HCT116 (cell line): Measurements from ENCODE around the gene CARD16. TPM values are rescaled to one million over a fixed set of nuclear protein-coding genes. Genes with fewer than 3 reads are reported as not detected.

Source experiments
- ATAC-seq: fragments of 200-7000 bp; cut with Tn5 transposase; 2 replicates; pipeline ENCODE4 v1.9.1; 2020; ENCODE audit warnings: mild to moderate bottlenecking, moderate library complexity
- BruUV-seq: library from RNA; stranded (reverse); fragments of 400-500 nt; replicated peaks from 2 replicates; lab custom pipeline; 2021; lab: Mats Ljungman, UMichigan
- CTCF ChIA-PET: fragments of 300-600 bp; sonication (Branson Sonifier 250); formaldehyde crosslinking; loops from one replicate; lab custom pipeline; 2021; ENCODE audit warnings: antibody characterized with exemption; lab: Charles Lee
- POLR2A ChIA-PET: fragments of 300-600, 350-600 bp; sonication (Branson Sonifier 250); formaldehyde crosslinking; loops from one replicate; lab custom pipeline; 2021; ENCODE audit warnings: antibody characterized with exemption; lab: Charles Lee
- RAD21 ChIA-PET, 2 experiments: fragments of 300-600 bp; sonication (Branson Sonifier 250); formaldehyde crosslinking; loops; one replicate each; lab custom pipeline; 2023; ENCODE audit warnings: low total read pairs in 2 of 2; ENCODE audit not compliant: uncharacterized antibody in 2 of 2, unreplicated experiment in 2 of 2, low non-redundant PET in 1 of 2; lab: Charles Lee
- DNase-seq: peaks from one replicate; pipeline ENCODE4 v3.0.0-alpha.2; 2010; ENCODE audit warnings: low read depth, low spot score
- H2AFZ ChIP-seq: fragments of 200-600 bp; shearing (Covaris generic), sonication (generic); 2 replicates; pipeline ENCODE4 v1.6.1; 2017; ENCODE audit warnings: low read depth, mixed run types, mixed read lengths, antibody characterized with exemption, low read length; ENCODE audit not compliant: poor library complexity, severe bottlenecking
- H3K27ac ChIP-seq: 2 replicates; pipeline ENCODE4 v1.5.1; 2012; ENCODE audit warnings: low read depth, low read length
- H3K27me3 ChIP-seq: fragments of 200-600 bp; sonication (generic); 2 replicates; pipeline ENCODE4 v1.6.1; 2016; ENCODE audit warnings: mixed run types, low read length, mixed read lengths; ENCODE audit not compliant: insufficient read depth
- H3K36me3 ChIP-seq, 2 experiments: fragments of 200-500 bp in 1 of 2; fragments of 200-600 bp in 1 of 2; sonication (Bioruptor generic) in 1 of 2; sonication (generic) in 1 of 2; 2 replicates each; pipeline versions ENCODE4 v1.5.1 to v1.6.1; 2014 to 2016; ENCODE audit warnings: low read length in 2 of 2, inconsistent platforms in 1 of 2, mixed read lengths in 1 of 2, mixed run types in 1 of 2; ENCODE audit not compliant: insufficient read depth in 2 of 2, control insufficient read depth in 1 of 2
- H3K4me1 ChIP-seq, 2 experiments: fragments of 200-600 bp in 1 of 2; sonication (generic) in 1 of 2; 2 replicates each; pipeline versions ENCODE4 v1.5.1 to v1.6.1; 2012 to 2017; ENCODE audit warnings: low read length in 2 of 2, inconsistent platforms in 1 of 2, mild to moderate bottlenecking in 1 of 2, mixed read lengths in 1 of 2, mixed run types in 1 of 2, moderate library complexity in 1 of 2; ENCODE audit not compliant: insufficient read depth in 2 of 2, control insufficient read depth in 1 of 2
- H3K4me2 ChIP-seq: fragments of 200-600 bp; sonication (generic); 2 replicates; pipeline ENCODE4 v1.6.1; 2017; ENCODE audit warnings: mixed run types, low read length, mixed read lengths
- H3K4me3 ChIP-seq, 2 experiments: fragments of 200-600 bp in 1 of 2; sonication (generic) in 1 of 2; replicated peaks in 1 of 2; 2 replicates each; pipeline ENCODE4 v1.5.1; 2011 to 2016; ENCODE audit warnings: low read length in 2 of 2, control low read depth in 1 of 2, low read depth in 1 of 2, mild to moderate bottlenecking in 1 of 2, mixed read lengths in 1 of 2, mixed run types in 1 of 2
- H3K79me2 ChIP-seq: fragments of 200-600 bp; sonication (generic); 2 replicates; pipeline ENCODE4 v1.6.1; 2017; ENCODE audit warnings: mild to moderate bottlenecking, mixed run types, low read length, moderate library complexity, mixed read lengths; ENCODE audit not compliant: insufficient read depth
- H3K9ac ChIP-seq: fragments of 200-600 bp; sonication (generic); 2 replicates; pipeline ENCODE4 v1.6.1; 2016; ENCODE audit warnings: low read length, mixed read lengths
- H3K9me2 ChIP-seq: fragments of 200-600 bp; sonication (generic), shearing (Covaris generic); 2 replicates; pipeline ENCODE4 v1.6.1; 2017; ENCODE audit warnings: mixed run types, mild to moderate bottlenecking, moderate library complexity; ENCODE audit not compliant: insufficient read depth
- H3K9me3 ChIP-seq, 2 experiments: fragments of 200-500 bp in 1 of 2; fragments of 200-600 bp in 1 of 2; sonication (Bioruptor generic) in 1 of 2; sonication (generic) in 1 of 2; 2 replicates each; pipeline ENCODE4 v1.6.1; 2014 to 2017; ENCODE audit warnings: low read length in 2 of 2, mixed read lengths in 2 of 2, inconsistent platforms in 1 of 2, low read depth in 1 of 2, mild to moderate bottlenecking in 1 of 2, mixed run types in 1 of 2, moderate library complexity in 1 of 2; ENCODE audit not compliant: control insufficient read depth in 1 of 2, insufficient read depth in 1 of 2
- H4K20me1 ChIP-seq: fragments of 200-600 bp; sonication (generic), shearing (Covaris generic); 2 replicates; pipeline ENCODE4 v1.6.1; 2017; ENCODE audit warnings: mixed run types, mild to moderate bottlenecking, moderate library complexity; ENCODE audit not compliant: insufficient read depth
- CBX3 ChIP-seq: IDR thresholded peaks from 2 replicates; pipeline ENCODE4 v1.6.1; 2012; ENCODE audit warnings: low read depth
- EGR1 ChIP-seq: IDR thresholded peaks from 2 replicates; pipeline ENCODE4 v1.6.1; 2012; ENCODE audit warnings: low read depth
- EZH2 ChIP-seq: fragments of 200-600 bp; sonication (generic); IDR thresholded peaks from 2 replicates; pipeline ENCODE4 v1.6.1; 2017; ENCODE audit warnings: antibody characterized with exemption, mixed run types
- JUND ChIP-seq: IDR thresholded peaks from 2 replicates; pipeline ENCODE4 v1.6.1; 2012
- REST ChIP-seq: IDR thresholded peaks from 2 replicates; pipeline ENCODE4 v1.6.1; 2012; ENCODE audit warnings: low read depth
- SIN3A ChIP-seq: IDR thresholded peaks from 2 replicates; pipeline ENCODE4 v1.6.1; 2012; ENCODE audit warnings: low read depth
- TCF7L2 ChIP-seq: IDR thresholded peaks from 2 replicates; pipeline ENCODE4 v1.7.0; 2011; ENCODE audit warnings: borderline replicate concordance, inconsistent platforms; ENCODE audit not compliant: insufficient read depth, insufficient read length; ENCODE audit errors: extremely low read depth
- YY1 ChIP-seq: IDR thresholded peaks from 2 replicates; pipeline ENCODE4 v1.6.1; 2011; ENCODE audit warnings: low read length, low read depth, moderate library complexity, mild to moderate bottlenecking; ENCODE audit not compliant: insufficient replicate concordance; ENCODE audit errors: extremely low read depth
- ZFX ChIP-seq: fragments of 450-650 bp; IDR thresholded peaks from 2 replicates; pipeline ENCODE4 v1.6.1; 2017
- intact Hi-C: fragments of 100-400 bp; cut with micrococcal nuclease; formaldehyde crosslinking; loops from 2 replicates; pipeline ENCODE4 v1.10.0; 2022
- total RNA-seq: library from RNA; stranded (reverse); gene quantifications from one replicate; pipeline ENCODE4 v1.2.1, GENCODE V29; 2021; ENCODE audit not compliant: unreplicated experiment

The CARD16 gene
- total RNA-seq, 1 experiment from 2014 or later, result not detected

DNA sequence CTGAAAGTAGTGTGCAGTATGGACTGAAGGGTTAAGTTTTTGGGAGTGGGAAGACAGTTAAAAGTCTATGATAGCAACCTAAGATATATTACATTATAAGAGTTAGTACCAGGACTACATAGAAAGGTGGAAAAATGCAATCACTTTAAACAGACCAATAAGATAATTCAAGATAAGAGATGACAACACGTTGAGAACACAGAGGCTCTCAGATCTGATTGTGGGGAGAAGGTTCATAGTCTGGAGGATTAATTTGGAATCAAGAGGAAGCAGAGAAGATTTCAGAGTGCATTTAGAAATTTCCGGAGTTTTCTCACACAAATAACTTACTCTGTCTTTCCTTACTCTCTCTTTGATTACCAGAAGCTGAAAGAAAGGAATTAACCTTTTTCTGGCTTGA lies 22.6 kb downstream of the CARD16 start:
- H3K4me2 ChIP-seq, result no peak overlapping the region
- no peak overlapping the region for H3K27ac ChIP-seq
- H3K9me2 ChIP-seq, result no peaks in the 10 kb centered on the region
- POLR2A ChIA-PET, result no interaction called here
- intact Hi-C loops, result no loop called here
- no peaks in the 10 kb centered on the region for H3K9me3 ChIP-seq
- H3K79me2 ChIP-seq, result no peaks in the 10 kb centered on the region
- no peak overlapping the region for H2AFZ ChIP-seq
- no peaks in the 10 kb centered on the region for H3K4me1 ChIP-seq
- DNase-seq, result no peak
- no TSS peak for BruUV-seq
- no peak for ATAC-seq
- no peak for TF ChIP-seq REST
- TF ChIP-seq YY1, result no peak
- no peak for TF ChIP-seq SIN3A
- no peak for TF ChIP-seq EGR1
- TF ChIP-seq ZFX, result no peak
- no peak for TF ChIP-seq EZH2
- TF ChIP-seq CBX3, result no peak
- TF ChIP-seq TCF7L2, result no peak
- TF ChIP-seq JUND, result no peak
- RAD21 ChIA-PET, result no interaction called here
- H3K36me3 ChIP-seq, result no peaks in the 10 kb centered on the region
- H3K9ac ChIP-seq, result no peak overlapping the region
- H3K4me3 ChIP-seq, result no peak overlapping the region
- H3K27me3 ChIP-seq, result no peaks in the 10 kb centered on the region
- CTCF ChIA-PET, result no interaction called here
- H4K20me1 ChIP-seq, result no peaks in the 10 kb centered on the region
